ENCODE data around the gene HARS2.

The HARS2 gene

GRCh38 chr5:140734354-140734753 is 43.1 kb downstream of the HARS2 start:
- TF ChIP-seq CTCF (conservative IDR thresholded peaks at IDR 0.05) (peak; percentile 48), ZFX (IDR thresholded peaks at IDR 0.05) (no peak)
- no peak overlapping the region for H3K27ac ChIP-seq

GRCh38 chr5:140737486-140737885 is 46.2 kb downstream of the HARS2 start:
- TF ChIP-seq CTCF (conservative IDR thresholded peaks at IDR 0.05) (no peak), ZFX (IDR thresholded peaks at IDR 0.05) (no peak)
- no peak overlapping the region for H3K27ac ChIP-seq

- H3K27ac ChIP-seq, result no peak overlapping the region
- no peak for TF ChIP-seq CTCF (conservative IDR thresholded peaks at IDR 0.05)
- TF ChIP-seq ZFX (IDR thresholded peaks at IDR 0.05), result no peak
Observed at GRCh38 chr5:140741967-140742366, 50.7 kb downstream of the HARS2 start.

Measured in C4-2B (cell line).